ENCODE measurements around the gene RBX1.
"Not testable (repeated sequence)": the region's sequence is repeated elsewhere in the genome, so short reads cannot be mapped to it uniquely, and the experiment has no call there.

RBX1 gene

GRCh38 chr22:40972587-40972986, 21.4 kb downstream of the RBX1 start:
- DNase-seq (ENCODE audit: low spot score), result no peak

- DNase-seq (ENCODE audit: low spot score), result no peak
Measured at GRCh38 chr22:40973144-40973543, 22.0 kb downstream of the RBX1 start.

GRCh38 chr22:40975366-40975765, 24.2 kb downstream of the RBX1 start:
- DNase-seq (ENCODE audit: low spot score), result peak; percentile 37

- DNase-seq (ENCODE audit: low spot score), result no peak
Measured at GRCh38 chr22:40976866-40977700, 25.9 kb downstream of the RBX1 start.

GRCh38 chr22:40979198-40979597, 28.0 kb downstream of the RBX1 start:
- DNase-seq (ENCODE audit: low spot score), result no peak

- DNase-seq (ENCODE audit: low spot score), result no peak
Measured at GRCh38 chr22:40979871-40980270, 28.7 kb downstream of the RBX1 start.

- no peak for DNase-seq (ENCODE audit: low spot score)
Measured at GRCh38 chr22:40982482-40983385, 31.6 kb downstream of the RBX1 start.

GRCh38 chr22:40991298-40991697, 40.1 kb downstream of the RBX1 start:
- DNase-seq (ENCODE audit: low spot score), result no peak

- DNase-seq (ENCODE audit: low spot score), result no peak
Measured at GRCh38 chr22:40995821-40996220, 44.6 kb downstream of the RBX1 start.

- DNase-seq (ENCODE audit: low spot score), result no peak
Measured at GRCh38 chr22:40997520-40997919, 46.3 kb downstream of the RBX1 start.

GRCh38 chr22:41000040-41000565, 48.9 kb downstream of the RBX1 start:
- no peak for DNase-seq (ENCODE audit: low spot score)

- DNase-seq (ENCODE audit: low spot score), result no peak
Measured at GRCh38 chr22:41000941-41001721, 50.0 kb downstream of the RBX1 start.

GRCh38 chr22:41001722-41002122, 50.5 kb downstream of the RBX1 start:
- DNase-seq (ENCODE audit: low spot score), result peak; percentile 44

- DNase-seq (ENCODE audit: low spot score), result not testable (repeated sequence)
Measured at GRCh38 chr22:41002386-41002785, 51.2 kb downstream of the RBX1 start.

GRCh38 chr22:41003066-41003465, 51.9 kb downstream of the RBX1 start:
- DNase-seq (ENCODE audit: low spot score), result no peak

GRCh38 chr22:41003976-41004375, 52.8 kb downstream of the RBX1 start:
- DNase-seq (ENCODE audit: low spot score), result no peak

GRCh38 chr22:41009222-41009948, 58.2 kb downstream of the RBX1 start:
- DNase-seq (ENCODE audit: low spot score), result peak; percentile 20

- no peak for DNase-seq (ENCODE audit: low spot score)
Measured at GRCh38 chr22:41015003-41015402, 63.8 kb downstream of the RBX1 start.

GRCh38 chr22:41021061-41021612, 70.0 kb downstream of the RBX1 start:
- no peak for DNase-seq (ENCODE audit: low spot score)

GRCh38 chr22:41021613-41022454, 70.7 kb downstream of the RBX1 start:
- peak; percentile 60 for DNase-seq (ENCODE audit: low spot score)

Measured in AG08395 (cell line).